Prostate gland (tissue), 2 donors: Measurements from ENCODE around the gene BNC1.

Experiments
- POLR2A ChIP-seq: fragments of 450-650 bp; IDR thresholded peaks from one replicate; pipeline ENCODE4 v1.6.1; 2016; ENCODE audit warnings: antibody characterized with exemption, mild to moderate bottlenecking
- POLR2AphosphoS5 ChIP-seq: sonication (generic); formaldehyde crosslinking; IDR thresholded peaks from one replicate; pipeline ENCODE4 v1.6.1; 2017; ENCODE audit warnings: antibody characterized with exemption
- TF ChIP-seq, protein P1 (sequence below), 4 experiments: fragments of 200-600 bp in 2 of 4; fragments of 450-650 bp in 2 of 4; sonication (generic) in 2 of 4; IDR thresholded peaks; 1 replicate in 3 of 4; 2 replicates in 1 of 4; pipeline ENCODE4 v1.5.1; 2016 to 2019; ENCODE audit warnings: antibody characterized with exemption in 4 of 4, mild to moderate bottlenecking in 2 of 4, moderate library complexity in 2 of 4

DNA sequence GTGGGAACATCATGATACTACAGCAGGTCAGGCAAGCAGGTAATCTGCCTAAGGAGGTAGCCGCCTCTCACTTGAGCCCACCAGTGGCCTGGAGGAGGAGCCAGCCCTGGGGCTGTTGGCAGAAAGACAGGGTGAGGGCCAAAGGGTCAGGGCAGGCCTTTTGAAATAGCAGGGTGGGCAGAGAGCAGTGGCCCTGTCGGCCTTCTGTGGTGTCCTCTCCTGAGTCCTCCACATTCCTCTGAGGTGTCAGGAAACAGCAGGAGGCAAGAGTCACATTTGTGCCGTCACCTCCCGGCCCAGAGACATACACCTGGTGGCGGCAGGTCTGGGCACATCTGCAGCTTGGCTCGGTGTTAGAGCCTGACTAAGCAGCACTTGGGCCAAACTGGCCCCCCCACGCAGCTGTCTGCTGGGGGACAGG lies 3.9 kb upstream of the BNC1 start:
- TF ChIP-seq, protein P1, sequence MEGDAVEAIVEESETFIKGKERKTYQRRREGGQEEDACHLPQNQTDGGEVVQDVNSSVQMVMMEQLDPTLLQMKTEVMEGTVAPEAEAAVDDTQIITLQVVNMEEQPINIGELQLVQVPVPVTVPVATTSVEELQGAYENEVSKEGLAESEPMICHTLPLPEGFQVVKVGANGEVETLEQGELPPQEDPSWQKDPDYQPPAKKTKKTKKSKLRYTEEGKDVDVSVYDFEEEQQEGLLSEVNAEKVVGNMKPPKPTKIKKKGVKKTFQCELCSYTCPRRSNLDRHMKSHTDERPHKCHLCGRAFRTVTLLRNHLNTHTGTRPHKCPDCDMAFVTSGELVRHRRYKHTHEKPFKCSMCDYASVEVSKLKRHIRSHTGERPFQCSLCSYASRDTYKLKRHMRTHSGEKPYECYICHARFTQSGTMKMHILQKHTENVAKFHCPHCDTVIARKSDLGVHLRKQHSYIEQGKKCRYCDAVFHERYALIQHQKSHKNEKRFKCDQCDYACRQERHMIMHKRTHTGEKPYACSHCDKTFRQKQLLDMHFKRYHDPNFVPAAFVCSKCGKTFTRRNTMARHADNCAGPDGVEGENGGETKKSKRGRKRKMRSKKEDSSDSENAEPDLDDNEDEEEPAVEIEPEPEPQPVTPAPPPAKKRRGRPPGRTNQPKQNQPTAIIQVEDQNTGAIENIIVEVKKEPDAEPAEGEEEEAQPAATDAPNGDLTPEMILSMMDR (IDR thresholded peaks at IDR 0.05) = no peak
- TF ChIP-seq POLR2AphosphoS5 = peak; percentile 67
- no peak for TF ChIP-seq POLR2A
